Measurements from ENCODE around the gene ATP8A1. TPM values are rescaled to one million over a fixed set of nuclear protein-coding genes. Genes with fewer than 3 reads are reported as not detected.

Gene ATP8A1
- total RNA-seq, 2 experiments from 2014 or later, result 20.9 to 21.1 TPM

- no peak for DNase-seq
- ChIA-PET CTCF (no interaction called here), POLR2A (no interaction called here)
- Mint-ChIP-seq H3K27ac (no peak overlapping the region), H3K4me1 (no peaks in the 10 kb centered on the region), H3K27me3 (no peaks in the 10 kb centered on the region), H3K9me3 (peaks cover 4% of the 10 kb centered on the region), H3K4me3 (no peak overlapping the region), H3K36me3 (ENCODE audit: low read depth) (peaks cover 24% of the 10 kb centered on the region)
Observed at GRCh38 chr4:42460043-42460442, 196.9 kb downstream of the ATP8A1 start.

GRCh38 chr4:42458657-42459056 is 198.2 kb downstream of the ATP8A1 start:
- POLR2A ChIA-PET, result no interaction called here
- H3K4me1 Mint-ChIP-seq, result no peaks in the 10 kb centered on the region
- H3K27ac Mint-ChIP-seq, result no peak overlapping the region
- CTCF ChIA-PET, result no interaction called here
- no peak overlapping the region for H3K4me3 Mint-ChIP-seq
- peaks cover 4% of the 10 kb centered on the region for H3K9me3 Mint-ChIP-seq
- peaks cover 22% of the 10 kb centered on the region for H3K36me3 Mint-ChIP-seq (ENCODE audit: low read depth)
- no peak for DNase-seq
- H3K27me3 Mint-ChIP-seq, result no peaks in the 10 kb centered on the region

GRCh38 chr4:42454755-42455420 is 202.0 kb downstream of the ATP8A1 start:
- no peaks in the 10 kb centered on the region for H3K27me3 Mint-ChIP-seq
- H3K4me3 Mint-ChIP-seq, result no peak overlapping the region
- H3K4me1 Mint-ChIP-seq, result no peaks in the 10 kb centered on the region
- ChIA-PET POLR2A (no interaction called here), CTCF (no interaction called here)
- DNase-seq, result no peak
- peaks cover 9% of the 10 kb centered on the region for H3K36me3 Mint-ChIP-seq (ENCODE audit: low read depth)
- no peaks in the 10 kb centered on the region for H3K9me3 Mint-ChIP-seq
- H3K27ac Mint-ChIP-seq, result no peak overlapping the region

GRCh38 chr4:42453612-42454011 is 203.3 kb downstream of the ATP8A1 start:
- Mint-ChIP-seq H3K27ac (no peak overlapping the region), H3K9me3 (no peaks in the 10 kb centered on the region), H3K36me3 (ENCODE audit: low read depth) (peaks cover 13% of the 10 kb centered on the region), H3K27me3 (no peaks in the 10 kb centered on the region), H3K4me1 (no peaks in the 10 kb centered on the region), H3K4me3 (no peak overlapping the region)
- CTCF ChIA-PET, result no interaction called here
- POLR2A ChIA-PET, result no interaction called here
- DNase-seq, result no peak

- ChIA-PET CTCF (no interaction called here), POLR2A (no interaction called here)
- H3K9me3 Mint-ChIP-seq, result no peaks in the 10 kb centered on the region
- peaks cover 13% of the 10 kb centered on the region for H3K36me3 Mint-ChIP-seq (ENCODE audit: low read depth)
- no peak for DNase-seq
- no peaks in the 10 kb centered on the region for H3K27me3 Mint-ChIP-seq
- no peak overlapping the region for H3K27ac Mint-ChIP-seq
- no peak overlapping the region for H3K4me3 Mint-ChIP-seq
- H3K4me1 Mint-ChIP-seq, result no peaks in the 10 kb centered on the region
Observed at GRCh38 chr4:42452823-42453222, 204.1 kb downstream of the ATP8A1 start.

GRCh38 chr4:42446823-42447222 is 210.1 kb downstream of the ATP8A1 start:
- H3K9me3 Mint-ChIP-seq, result no peaks in the 10 kb centered on the region
- POLR2A ChIA-PET, result no interaction called here
- CTCF ChIA-PET, result no interaction called here
- H3K27ac Mint-ChIP-seq, result no peak overlapping the region
- no peak for DNase-seq
- no peak overlapping the region for H3K4me3 Mint-ChIP-seq
- no peaks in the 10 kb centered on the region for H3K4me1 Mint-ChIP-seq
- H3K36me3 Mint-ChIP-seq (ENCODE audit: low read depth), result peaks cover 16% of the 10 kb centered on the region
- no peaks in the 10 kb centered on the region for H3K27me3 Mint-ChIP-seq

- no peak overlapping the region for H3K27ac Mint-ChIP-seq
- ChIA-PET POLR2A (no interaction called here), CTCF (no interaction called here)
- H3K4me1 Mint-ChIP-seq, result no peaks in the 10 kb centered on the region
- DNase-seq, result no peak
- H3K27me3 Mint-ChIP-seq, result no peaks in the 10 kb centered on the region
- H3K36me3 Mint-ChIP-seq (ENCODE audit: low read depth), result peaks cover 9% of the 10 kb centered on the region
- H3K9me3 Mint-ChIP-seq, result no peaks in the 10 kb centered on the region
- no peak overlapping the region for H3K4me3 Mint-ChIP-seq
Observed at GRCh38 chr4:42445038-42445437, 211.9 kb downstream of the ATP8A1 start.

- no peak overlapping the region for H3K4me3 Mint-ChIP-seq
- peaks cover 6% of the 10 kb centered on the region for H3K36me3 Mint-ChIP-seq (ENCODE audit: low read depth)
- H3K9me3 Mint-ChIP-seq, result no peaks in the 10 kb centered on the region
- no peak overlapping the region for H3K27ac Mint-ChIP-seq
- no peak for DNase-seq
- H3K4me1 Mint-ChIP-seq, result no peaks in the 10 kb centered on the region
- ChIA-PET CTCF (no interaction called here), POLR2A (no interaction called here)
- H3K27me3 Mint-ChIP-seq, result no peaks in the 10 kb centered on the region
Observed at GRCh38 chr4:42442601-42443000, 214.3 kb downstream of the ATP8A1 start.

GRCh38 chr4:42440083-42440482 is 216.8 kb downstream of the ATP8A1 start:
- Mint-ChIP-seq H3K4me3 (no peak overlapping the region), H3K4me1 (no peaks in the 10 kb centered on the region), H3K27me3 (no peaks in the 10 kb centered on the region), H3K27ac (no peak overlapping the region), H3K9me3 (no peaks in the 10 kb centered on the region), H3K36me3 (ENCODE audit: low read depth) (peaks cover 12% of the 10 kb centered on the region)
- POLR2A ChIA-PET, result no interaction called here
- CTCF ChIA-PET, result no interaction called here
- no peak for DNase-seq

GRCh38 chr4:42436928-42437565 is 219.9 kb downstream of the ATP8A1 start:
- no peaks in the 10 kb centered on the region for H3K9me3 Mint-ChIP-seq
- POLR2A ChIA-PET, result no interaction called here
- H3K4me3 Mint-ChIP-seq, result no peak overlapping the region
- no peak for DNase-seq
- H3K27ac Mint-ChIP-seq, result no peak overlapping the region
- no peaks in the 10 kb centered on the region for H3K27me3 Mint-ChIP-seq
- H3K4me1 Mint-ChIP-seq, result no peaks in the 10 kb centered on the region
- CTCF ChIA-PET, result no interaction called here
- peaks cover 12% of the 10 kb centered on the region for H3K36me3 Mint-ChIP-seq (ENCODE audit: low read depth)

- ChIA-PET CTCF (interaction anchor here (1.2 kb wide), 1 partner anchor 10 kb away, joined by 3 read pairs; no protein-coding TSS in a partner anchor), POLR2A (no interaction called here)
Observed at GRCh38 chr4:42428036-42428435, 228.9 kb downstream of the ATP8A1 start.

GRCh38 chr4:42425146-42426065 is 231.5 kb downstream of the ATP8A1 start:
- Mint-ChIP-seq H3K36me3 (ENCODE audit: low read depth) (peaks cover 9% of the 10 kb centered on the region), H3K4me1 (no peaks in the 10 kb centered on the region), H3K27me3 (no peaks in the 10 kb centered on the region), H3K27ac (no peak overlapping the region), H3K4me3 (no peak overlapping the region), H3K9me3 (no peaks in the 10 kb centered on the region)
- CTCF ChIA-PET, result no interaction called here
- POLR2A ChIA-PET, result no interaction called here
- no peak for DNase-seq

More at GRCh38 chr4:42428036-42428435, 228.9 kb downstream of the ATP8A1 start:
- Mint-ChIP-seq H3K27ac (no peak overlapping the region), H3K36me3 (ENCODE audit: low read depth) (peaks cover 4% of the 10 kb centered on the region), H3K4me3 (no peak overlapping the region), H3K9me3 (no peaks in the 10 kb centered on the region), H3K27me3 (no peaks in the 10 kb centered on the region), H3K4me1 (no peaks in the 10 kb centered on the region)
- no peak for DNase-seq

- POLR2A ChIA-PET, result no interaction called here
- Mint-ChIP-seq H3K36me3 (ENCODE audit: low read depth) (peaks cover 11% of the 10 kb centered on the region), H3K4me1 (no peaks in the 10 kb centered on the region), H3K27ac (no peak overlapping the region), H3K4me3 (no peak overlapping the region), H3K9me3 (no peaks in the 10 kb centered on the region), H3K27me3 (no peaks in the 10 kb centered on the region)
- CTCF ChIA-PET, result no interaction called here
- no peak for DNase-seq
Observed at GRCh38 chr4:42420140-42420539, 236.8 kb downstream of the ATP8A1 start.

Measured in activated CD4-positive, alpha-beta T cell treated with anti-CD3 and anti-CD28 coated beads, Interleukin-2, amount 10 ng/mL, durations not matched to agents 7 days and 5 days (primary cell).